ENCODE data around the gene CEP295NL. TPM values are rescaled to one million over a fixed set of nuclear protein-coding genes. Genes with fewer than 3 reads are reported as not detected.
"Not testable (repeated sequence)": the region's sequence is repeated elsewhere in the genome, so short reads cannot be mapped to it uniquely, and the experiment has no call there.

CEP295NL gene
- total RNA-seq, 1 donor from 2014 or later, result 3.8 TPM

- Mint-ChIP-seq H3K27ac (peak overlapping the region; percentile 55), H3K27me3 (no peaks in the 10 kb centered on the region), H3K36me3 (peaks cover 15% of the 10 kb centered on the region), H3K4me1 (ENCODE audit: unreplicated experiment) (peaks cover 20% of the 10 kb centered on the region), H3K4me3 (no peak overlapping the region), H3K9me3 (no peaks in the 10 kb centered on the region)
- no peak for TF ChIP-seq CTCF (conservative IDR thresholded peaks at IDR 0.05)
- no peak for DNase-seq (ENCODE audit: extremely low spot score, unreplicated experiment)
Observed at GRCh38 chr17:78872486-78872885, 30.5 kb downstream of the CEP295NL start.

GRCh38 chr17:78870621-78871020, 32.4 kb downstream of the CEP295NL start:
- Mint-ChIP-seq H3K9me3 (no peaks in the 10 kb centered on the region), H3K4me1 (ENCODE audit: unreplicated experiment) (peaks cover 10% of the 10 kb centered on the region), H3K27ac (no peak overlapping the region), H3K27me3 (no peaks in the 10 kb centered on the region), H3K36me3 (peaks cover 8% of the 10 kb centered on the region), H3K4me3 (no peak overlapping the region)
- DNase-seq (ENCODE audit: extremely low spot score, unreplicated experiment), result no peak
- no peak for TF ChIP-seq CTCF (conservative IDR thresholded peaks at IDR 0.05)

- no peak for TF ChIP-seq CTCF (conservative IDR thresholded peaks at IDR 0.05)
- no peak overlapping the region for H3K27ac Mint-ChIP-seq
- no peak for DNase-seq (ENCODE audit: extremely low spot score, unreplicated experiment)
- no peak overlapping the region for H3K4me3 Mint-ChIP-seq
- H3K36me3 Mint-ChIP-seq, result peaks cover 12% of the 10 kb centered on the region
- H3K4me1 Mint-ChIP-seq (ENCODE audit: unreplicated experiment), result peaks cover 5% of the 10 kb centered on the region
- no peaks in the 10 kb centered on the region for H3K27me3 Mint-ChIP-seq
- no peaks in the 10 kb centered on the region for H3K9me3 Mint-ChIP-seq
Observed at GRCh38 chr17:78868391-78868790, 34.6 kb downstream of the CEP295NL start.

- not testable (repeated sequence) for H3K4me1 Mint-ChIP-seq (ENCODE audit: unreplicated experiment); H3K27me3 Mint-ChIP-seq; DNase-seq (ENCODE audit: extremely low spot score, unreplicated experiment); H3K4me3 Mint-ChIP-seq; H3K9me3 Mint-ChIP-seq
- peak overlapping the region; percentile 62 for H3K27ac Mint-ChIP-seq
- peaks cover 20% of the 10 kb centered on the region for H3K36me3 Mint-ChIP-seq
Observed at GRCh38 chr17:78867046-78867445, 36.0 kb downstream of the CEP295NL start.

- peak; percentile 92 for TF ChIP-seq CTCF (conservative IDR thresholded peaks at IDR 0.05)
- Mint-ChIP-seq H3K9me3 (no peaks in the 10 kb centered on the region), H3K36me3 (peaks cover 28% of the 10 kb centered on the region), H3K4me1 (ENCODE audit: unreplicated experiment) (peaks cover 5% of the 10 kb centered on the region), H3K27me3 (no peaks in the 10 kb centered on the region), H3K4me3 (no peak overlapping the region), H3K27ac (peak overlapping the region; percentile 55)
- peak; percentile 84 for DNase-seq (ENCODE audit: extremely low spot score, unreplicated experiment)
Observed at GRCh38 chr17:78865682-78866390, 37.2 kb downstream of the CEP295NL start.

GRCh38 chr17:78864117-78864516, 38.9 kb downstream of the CEP295NL start:
- Mint-ChIP-seq H3K27me3 (no peaks in the 10 kb centered on the region), H3K4me1 (ENCODE audit: unreplicated experiment) (peaks cover 5% of the 10 kb centered on the region), H3K27ac (no peak overlapping the region), H3K36me3 (peaks cover 23% of the 10 kb centered on the region), H3K9me3 (no peaks in the 10 kb centered on the region), H3K4me3 (no peak overlapping the region)
- DNase-seq (ENCODE audit: extremely low spot score, unreplicated experiment), result no peak
- no peak for TF ChIP-seq CTCF (conservative IDR thresholded peaks at IDR 0.05)

Measured in type B pancreatic cell (in vitro differentiated cells).